Neutrophil (primary cell): ENCODE data around the gene NAAA.

Source experiments
- H3K27ac ChIP-seq: fragments of 200-600 bp; sonication (generic); 2 replicates; pipeline ENCODE4 v1.5.1; 2016; ENCODE audit warnings: mild to moderate bottlenecking, moderate library complexity
- H3K27me3 ChIP-seq: fragments of 200-600 bp; sonication (generic); 2 replicates; pipeline ENCODE4 v1.6.0; 2016; ENCODE audit warnings: mild to moderate bottlenecking
- H3K36me3 ChIP-seq: fragments of 200-600 bp; sonication (generic); 2 replicates; pipeline ENCODE4 v1.5.1; 2017
- H3K4me1 ChIP-seq, 2 experiments: fragments of 200-600 bp in 1 of 2; sonication (generic) in 1 of 2; 1 replicate in 1 of 2; 2 replicates in 1 of 2; pipeline versions ENCODE4 v1.5.1 to v1.6.1; 2013 to 2016; ENCODE audit warnings: low read depth in 1 of 2, low read length in 1 of 2, mild to moderate bottlenecking in 1 of 2, moderate library complexity in 1 of 2; ENCODE audit not compliant: control insufficient read depth in 1 of 2, insufficient read depth in 1 of 2
- H3K4me3 ChIP-seq, 2 experiments: fragments of 200-600 bp in 1 of 2; sonication (generic) in 1 of 2; 1 replicate in 1 of 2; 2 replicates in 1 of 2; pipeline ENCODE4 v1.5.1; 2013 to 2016; ENCODE audit warnings: low read depth in 1 of 2, low read length in 1 of 2, mild to moderate bottlenecking in 1 of 2, moderate library complexity in 1 of 2
- H3K9me3 ChIP-seq: fragments of 200-600 bp; sonication (generic); 2 replicates; pipeline ENCODE4 v1.5.1; 2016
- CTCF ChIP-seq: fragments of 200-600 bp; sonication (generic); IDR thresholded peaks from 2 replicates; pipeline ENCODE4 v1.5.1; 2016; ENCODE audit warnings: antibody characterized with exemption

Gene NAAA

GRCh38 chr4:75878246-75878756, 62.5 kb downstream of the NAAA start:
- no peaks in the 10 kb centered on the region for H3K36me3 ChIP-seq
- no peaks in the 10 kb centered on the region for H3K9me3 ChIP-seq
- H3K4me3 ChIP-seq, result no peak overlapping the region
- H3K4me1 ChIP-seq, result no peaks in the 10 kb centered on the region
- no peak overlapping the region for H3K27ac ChIP-seq
- no peak for TF ChIP-seq CTCF
- H3K27me3 ChIP-seq, result peaks cover 3% of the 10 kb centered on the region

GRCh38 chr4:75876218-75876617, 64.6 kb downstream of the NAAA start:
- TF ChIP-seq CTCF, result no peak
- no peaks in the 10 kb centered on the region for H3K9me3 ChIP-seq
- peaks cover 3% of the 10 kb centered on the region for H3K27me3 ChIP-seq
- H3K36me3 ChIP-seq, result no peaks in the 10 kb centered on the region
- no peak overlapping the region for H3K27ac ChIP-seq
- no peak overlapping the region for H3K4me3 ChIP-seq
- H3K4me1 ChIP-seq, result no peaks in the 10 kb centered on the region

GRCh38 chr4:75869100-75869499, 71.7 kb downstream of the NAAA start:
- Histone ChIP-seq H3K36me3 (no peaks in the 10 kb centered on the region), H3K4me3 (no peak overlapping the region), H3K27ac (no peak overlapping the region), H3K4me1 (no peaks in the 10 kb centered on the region), H3K27me3 (no peaks in the 10 kb centered on the region), H3K9me3 (no peaks in the 10 kb centered on the region)
- no peak for TF ChIP-seq CTCF

- TF ChIP-seq CTCF, result no peak
- Histone ChIP-seq H3K4me1 (no peaks in the 10 kb centered on the region), H3K4me3 (no peak overlapping the region), H3K36me3 (no peaks in the 10 kb centered on the region), H3K27me3 (no peaks in the 10 kb centered on the region), H3K27ac (no peak overlapping the region), H3K9me3 (no peaks in the 10 kb centered on the region)
Observed at GRCh38 chr4:75867130-75867529, 73.7 kb downstream of the NAAA start.
